IMR-90 (cell line): Measurements from ENCODE around the gene CSNK1D.
A peak's percentile ranks its signal among the peaks of the same experiment; 100 is the strongest.

ENCODE experiments used
- BHLHE40 ChIP-seq: fragments of 150-350 bp; IDR thresholded peaks from 2 replicates; pipeline ENCODE4 v1.6.1; 2016; ENCODE audit warnings: mild to moderate bottlenecking, low read depth, low read length
- CEBPB ChIP-seq: IDR thresholded peaks from 2 replicates; pipeline ENCODE4 v1.6.1; 2012; ENCODE audit warnings: low read depth, low read length, improper control_type of control experiment
- MAFK ChIP-seq: IDR thresholded peaks from 2 replicates; pipeline ENCODE4 v1.6.1; 2012; ENCODE audit warnings: low read depth, low read length, improper control_type of control experiment
- MXI1 ChIP-seq: IDR thresholded peaks from 2 replicates; pipeline ENCODE4 v1.6.1; 2012; ENCODE audit warnings: low read depth, mild to moderate bottlenecking, low read length, moderate library complexity, borderline replicate concordance
- POLR2A ChIP-seq: IDR thresholded peaks from 2 replicates; pipeline ENCODE4 v1.6.1; 2012; ENCODE audit warnings: mild to moderate bottlenecking, low read depth, low read length
- RAD21 ChIP-seq: IDR thresholded peaks from 2 replicates; pipeline ENCODE4 v1.6.1; 2012; ENCODE audit warnings: low read length, improper control_type of control experiment
- RCOR1 ChIP-seq: IDR thresholded peaks from 2 replicates; pipeline ENCODE4 v1.6.1; 2012; ENCODE audit warnings: mild to moderate bottlenecking, low read length, improper control_type of control experiment; ENCODE audit not compliant: insufficient replicate concordance
- RFX5 ChIP-seq: IDR thresholded peaks from 2 replicates; pipeline ENCODE4 v1.8.0; 2012; ENCODE audit warnings: low read depth, mild to moderate bottlenecking, low read length, moderate library complexity
- SMC3 ChIP-seq: fragments of 150-350 bp; IDR thresholded peaks from 2 replicates; pipeline ENCODE4 v1.6.1; 2016; ENCODE audit warnings: low read depth, mild to moderate bottlenecking, antibody characterized with exemption, low read length, moderate library complexity
- USF2 ChIP-seq: fragments of 150-350 bp; IDR thresholded peaks from 2 replicates; pipeline ENCODE4 v1.6.1; 2017; ENCODE audit warnings: mild to moderate bottlenecking, antibody characterized with exemption, low read length, low read depth
- TF ChIP-seq, protein P1 (sequence below): conservative IDR thresholded peaks from 2 replicates; pipeline ENCODE4 v1.5.1; 2012; ENCODE audit warnings: mild to moderate bottlenecking, low read depth, low read length, improper control_type of control experiment

DNA sequence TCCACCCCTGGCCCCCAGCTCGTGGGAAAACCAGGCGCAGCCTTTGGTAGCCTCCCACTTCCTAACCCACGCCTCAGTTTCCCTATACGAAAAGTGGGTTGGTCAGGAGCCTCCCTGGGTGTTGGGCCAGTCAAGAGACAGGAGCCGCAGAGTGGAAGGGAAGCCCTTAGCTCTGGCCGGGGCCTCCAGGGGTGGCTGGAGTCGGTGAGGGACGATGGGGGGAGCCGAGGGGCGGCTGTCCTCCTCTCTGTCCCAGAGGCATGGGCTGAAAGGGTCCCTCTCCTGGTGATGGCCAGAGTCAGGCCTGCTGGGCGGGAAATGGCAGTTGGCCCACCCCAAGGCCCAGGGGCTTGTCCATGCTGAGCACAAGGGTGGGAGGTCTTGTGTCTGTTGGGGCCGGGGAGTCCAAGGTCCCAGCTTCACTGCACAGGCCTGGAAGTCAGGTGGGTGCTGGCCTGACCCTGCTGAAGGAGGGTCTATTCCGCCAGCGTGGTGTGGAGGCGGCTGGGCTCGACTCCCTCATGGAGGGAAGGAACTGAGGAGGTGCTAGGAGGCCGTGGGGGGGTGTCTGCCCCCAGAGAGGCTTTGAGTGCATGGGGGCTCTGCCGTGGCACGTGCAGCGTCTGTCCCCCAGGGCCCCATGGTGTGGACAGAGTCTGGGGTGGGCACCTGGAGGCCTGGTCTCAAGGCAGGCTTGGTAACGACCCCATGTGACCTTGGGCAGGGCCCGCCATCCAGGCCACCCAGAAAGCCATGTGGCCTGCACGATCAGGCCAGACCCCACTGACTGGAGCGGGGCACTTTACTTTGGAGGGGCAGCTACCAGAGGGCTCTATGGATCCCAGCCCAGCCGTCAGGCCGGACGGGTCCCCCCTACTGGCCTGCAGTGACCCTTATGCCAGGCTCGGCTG is 43.5 kb downstream of the CSNK1D start:
- TF ChIP-seq, protein P1, sequence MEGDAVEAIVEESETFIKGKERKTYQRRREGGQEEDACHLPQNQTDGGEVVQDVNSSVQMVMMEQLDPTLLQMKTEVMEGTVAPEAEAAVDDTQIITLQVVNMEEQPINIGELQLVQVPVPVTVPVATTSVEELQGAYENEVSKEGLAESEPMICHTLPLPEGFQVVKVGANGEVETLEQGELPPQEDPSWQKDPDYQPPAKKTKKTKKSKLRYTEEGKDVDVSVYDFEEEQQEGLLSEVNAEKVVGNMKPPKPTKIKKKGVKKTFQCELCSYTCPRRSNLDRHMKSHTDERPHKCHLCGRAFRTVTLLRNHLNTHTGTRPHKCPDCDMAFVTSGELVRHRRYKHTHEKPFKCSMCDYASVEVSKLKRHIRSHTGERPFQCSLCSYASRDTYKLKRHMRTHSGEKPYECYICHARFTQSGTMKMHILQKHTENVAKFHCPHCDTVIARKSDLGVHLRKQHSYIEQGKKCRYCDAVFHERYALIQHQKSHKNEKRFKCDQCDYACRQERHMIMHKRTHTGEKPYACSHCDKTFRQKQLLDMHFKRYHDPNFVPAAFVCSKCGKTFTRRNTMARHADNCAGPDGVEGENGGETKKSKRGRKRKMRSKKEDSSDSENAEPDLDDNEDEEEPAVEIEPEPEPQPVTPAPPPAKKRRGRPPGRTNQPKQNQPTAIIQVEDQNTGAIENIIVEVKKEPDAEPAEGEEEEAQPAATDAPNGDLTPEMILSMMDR, result no peak
- no peak for TF ChIP-seq POLR2A
- TF ChIP-seq BHLHE40, result no peak
- no peak for TF ChIP-seq RAD21
- TF ChIP-seq SMC3, result no peak
- TF ChIP-seq MAFK, result no peak
- no peak for TF ChIP-seq RCOR1
- TF ChIP-seq RFX5, result no peak
- TF ChIP-seq USF2, result no peak
- no peak for TF ChIP-seq CEBPB
- peak; percentile 32; the same call in 1 of the 2 replicates for TF ChIP-seq MXI1
